ENCODE results near the gene PI4KB.

PI4KB gene

DNA sequence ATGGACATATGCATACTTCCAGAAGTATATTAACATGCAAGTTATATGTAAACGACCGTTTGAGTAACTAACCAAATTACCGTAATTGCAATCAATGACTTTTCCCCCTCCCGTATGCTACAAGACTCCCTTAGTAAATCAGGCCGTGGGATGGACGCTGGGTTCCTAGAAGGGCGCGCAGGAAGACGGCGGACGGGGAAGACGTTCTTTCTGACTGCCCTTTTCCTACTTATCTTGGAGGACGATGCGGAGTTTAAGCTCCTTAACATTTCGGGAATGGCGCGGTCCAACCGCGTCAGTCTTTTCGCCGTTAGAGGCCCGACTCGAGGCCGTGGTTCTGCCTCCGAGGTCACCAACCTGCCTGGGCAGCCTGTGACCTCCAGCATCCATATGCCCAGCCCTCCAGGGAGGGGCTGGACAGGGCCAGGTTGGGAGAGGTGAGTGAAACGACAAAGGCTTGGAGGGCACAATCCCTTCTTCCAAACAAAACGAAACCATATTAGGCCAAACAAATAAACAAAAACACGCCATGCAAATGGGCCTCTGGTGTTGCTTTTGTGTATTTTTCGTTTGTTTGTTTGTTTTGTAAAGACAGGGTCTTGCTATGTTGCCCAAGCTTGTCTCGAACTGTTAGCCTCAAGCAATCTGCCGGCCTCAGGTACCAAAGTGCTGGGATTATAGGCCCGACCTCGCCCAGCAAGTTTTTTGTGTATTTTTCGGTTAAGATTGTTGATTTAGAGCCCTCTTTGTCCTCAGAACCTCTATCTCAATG is 873 bp upstream of the PI4KB start:
- peak overlapping the region; percentile 62 to 98 for H3K27ac ChIP-seq
- no peak for DNase-seq (ENCODE audit: low spot score)
- H3K4me3 ChIP-seq, result peak overlapping the region; percentile 97
- TF ChIP-seq, protein P1, sequence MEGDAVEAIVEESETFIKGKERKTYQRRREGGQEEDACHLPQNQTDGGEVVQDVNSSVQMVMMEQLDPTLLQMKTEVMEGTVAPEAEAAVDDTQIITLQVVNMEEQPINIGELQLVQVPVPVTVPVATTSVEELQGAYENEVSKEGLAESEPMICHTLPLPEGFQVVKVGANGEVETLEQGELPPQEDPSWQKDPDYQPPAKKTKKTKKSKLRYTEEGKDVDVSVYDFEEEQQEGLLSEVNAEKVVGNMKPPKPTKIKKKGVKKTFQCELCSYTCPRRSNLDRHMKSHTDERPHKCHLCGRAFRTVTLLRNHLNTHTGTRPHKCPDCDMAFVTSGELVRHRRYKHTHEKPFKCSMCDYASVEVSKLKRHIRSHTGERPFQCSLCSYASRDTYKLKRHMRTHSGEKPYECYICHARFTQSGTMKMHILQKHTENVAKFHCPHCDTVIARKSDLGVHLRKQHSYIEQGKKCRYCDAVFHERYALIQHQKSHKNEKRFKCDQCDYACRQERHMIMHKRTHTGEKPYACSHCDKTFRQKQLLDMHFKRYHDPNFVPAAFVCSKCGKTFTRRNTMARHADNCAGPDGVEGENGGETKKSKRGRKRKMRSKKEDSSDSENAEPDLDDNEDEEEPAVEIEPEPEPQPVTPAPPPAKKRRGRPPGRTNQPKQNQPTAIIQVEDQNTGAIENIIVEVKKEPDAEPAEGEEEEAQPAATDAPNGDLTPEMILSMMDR (IDR thresholded peaks at IDR 0.05), result no peak

DNA sequence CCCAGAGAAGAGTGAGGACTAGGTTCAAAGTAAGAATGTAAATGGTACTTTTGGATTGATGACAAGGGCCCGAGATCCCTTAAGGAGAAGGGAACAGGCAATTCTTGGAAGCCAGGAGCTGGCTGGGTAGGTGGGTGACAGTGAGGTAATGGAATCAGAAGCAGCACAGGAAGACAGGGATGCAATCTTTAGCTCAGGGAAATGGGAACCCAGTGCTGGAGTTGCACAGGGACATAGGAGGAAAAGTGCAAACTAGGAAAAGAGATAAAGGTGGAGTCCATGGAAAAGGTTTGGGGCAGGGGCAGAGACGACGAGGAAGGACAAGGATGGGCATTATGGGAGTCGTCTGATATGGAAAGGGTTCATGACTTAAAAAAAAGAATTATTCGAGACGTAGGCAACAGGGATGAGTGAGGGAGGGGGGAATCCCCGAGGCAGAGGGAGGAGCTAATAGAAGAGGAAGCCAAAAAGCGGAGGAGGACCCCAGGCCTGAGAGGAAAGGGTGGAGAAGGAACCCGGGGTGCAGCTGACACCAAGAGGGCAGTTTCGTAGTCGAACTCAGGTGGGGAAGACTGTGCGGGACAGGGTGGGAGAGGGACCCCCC is 495 bp downstream of the PI4KB start:
- TF ChIP-seq, protein P1 (IDR thresholded peaks at IDR 0.05), result no peak
- DNase-seq (ENCODE audit: low spot score), result peak; percentile 79

DNA sequence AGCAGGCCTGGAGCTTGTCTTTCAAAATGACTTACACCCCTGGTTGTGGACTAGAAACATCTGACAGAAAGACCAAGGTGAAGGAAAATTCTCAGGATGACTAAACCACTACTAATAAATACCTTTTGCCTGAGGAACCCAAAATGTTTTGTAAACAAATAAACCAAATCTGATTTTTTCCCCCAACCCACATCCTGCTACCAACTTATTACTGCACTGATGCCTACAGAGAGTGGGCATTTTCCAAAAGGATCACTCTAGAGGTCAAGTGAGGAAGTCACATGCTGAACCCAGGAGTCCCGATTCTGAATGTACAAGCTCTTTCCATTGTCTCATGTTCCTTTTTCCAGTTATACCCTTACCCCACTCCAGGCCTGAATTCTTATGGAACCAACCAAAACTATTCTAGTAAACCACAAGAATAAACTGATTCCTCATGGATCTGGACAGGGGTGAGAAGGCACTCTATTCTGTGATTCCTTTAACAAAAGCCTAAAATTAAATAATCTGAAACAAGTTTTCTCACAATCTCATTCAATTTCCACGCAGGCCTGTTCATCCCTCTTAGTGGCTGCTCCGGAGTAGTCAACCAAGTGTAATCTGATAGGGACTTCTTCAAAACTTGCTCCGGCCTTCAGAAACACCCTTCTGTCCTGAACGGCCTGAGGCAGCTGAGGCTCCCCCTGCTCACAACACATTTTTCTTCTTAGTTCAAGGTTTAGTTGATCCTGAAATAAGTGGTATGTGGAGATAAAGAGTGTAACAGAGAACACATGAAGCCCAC is 1.4 kb downstream of the PI4KB start:
- no peak for DNase-seq (ENCODE audit: low spot score)
- Histone ChIP-seq H3K4me3 (peak overlapping the region; percentile 97), H3K27ac (peak overlapping the region; percentile 92 to 98)
- TF ChIP-seq, protein P1 (IDR thresholded peaks at IDR 0.05), result no peak

More for the DNA sequence above, 495 bp downstream of the PI4KB start:
- peak overlapping the region; percentile 92 to 98 for H3K27ac ChIP-seq
- H3K4me3 ChIP-seq, result peak overlapping the region; percentile 97

DNA sequence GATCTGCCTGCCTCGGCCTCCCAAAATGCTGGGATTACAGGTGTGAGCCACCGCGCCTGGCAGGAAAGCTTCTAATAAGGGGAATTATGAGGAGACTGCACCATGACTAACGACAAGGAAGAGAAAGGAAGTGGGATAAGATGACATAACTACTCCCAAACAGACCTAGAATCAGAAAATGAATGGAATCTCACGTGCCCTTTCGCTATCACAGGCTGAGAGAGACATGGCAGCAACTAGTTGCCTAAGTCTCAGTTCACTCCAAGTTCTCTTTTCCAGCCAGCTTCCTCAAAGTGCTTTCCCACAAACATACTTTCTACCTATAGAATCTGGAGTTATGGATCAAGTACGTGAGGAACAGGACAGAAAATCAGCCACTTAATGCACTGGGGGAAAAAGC is 2.0 kb downstream of the PI4KB start:
- Histone ChIP-seq H3K4me3 (no peak overlapping the region), H3K27ac (peak overlapping the region in 1 of 2 donors; percentile 92)
- TF ChIP-seq, protein P1 (IDR thresholded peaks at IDR 0.05), result no peak
- no peak for DNase-seq (ENCODE audit: low spot score)

DNA sequence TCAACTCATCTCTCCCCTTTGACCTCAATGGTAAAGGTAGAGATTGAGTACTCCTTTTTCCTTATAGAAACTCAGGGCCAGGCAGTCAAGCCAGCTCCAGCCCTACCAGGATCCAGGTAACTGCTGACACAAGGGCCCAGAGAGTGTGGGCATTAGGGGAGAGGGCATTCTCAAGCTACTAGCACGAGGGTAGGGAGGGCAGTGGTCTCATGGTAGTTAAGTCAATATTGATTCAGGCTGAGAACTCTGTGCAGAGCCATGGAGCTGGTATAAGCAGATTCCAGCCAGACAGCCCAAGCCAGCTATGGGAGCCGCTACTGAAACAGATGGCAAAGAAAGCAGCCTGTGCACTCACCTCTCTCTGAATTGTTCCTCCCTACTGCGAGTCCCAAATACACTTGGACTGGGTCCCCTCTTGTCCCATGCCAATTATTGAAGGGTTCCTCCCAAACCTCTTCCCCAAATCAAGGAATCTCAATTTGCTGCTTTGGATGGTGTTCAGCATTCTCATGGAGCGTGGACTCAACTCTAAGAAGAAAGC is 2.8 kb downstream of the PI4KB start:
- H3K27ac ChIP-seq, result no peak overlapping the region
- TF ChIP-seq, protein P1 (IDR thresholded peaks at IDR 0.05), result no peak
- DNase-seq (ENCODE audit: low spot score), result no peak
- no peak overlapping the region for H3K4me3 ChIP-seq

DNA sequence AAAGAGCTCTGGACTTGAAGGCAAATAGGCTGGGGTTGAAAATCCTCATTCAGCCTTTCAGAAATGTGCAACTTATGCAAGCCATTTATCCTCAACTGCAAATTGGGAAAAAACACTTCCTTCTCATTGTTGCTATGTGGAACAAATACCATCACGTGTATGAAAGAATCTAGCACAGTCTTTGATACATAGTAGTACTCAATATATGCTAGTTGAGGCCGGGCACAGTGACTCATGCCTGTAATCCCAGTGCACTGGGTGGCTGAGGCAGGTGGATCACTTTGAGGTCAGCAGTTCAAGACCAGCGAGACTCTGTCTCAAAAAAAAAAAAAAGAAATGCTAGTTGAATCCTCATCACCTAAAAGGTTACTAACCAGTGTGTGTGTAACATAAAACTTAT is 8.2 kb downstream of the PI4KB start:
- TF ChIP-seq, protein P1 (IDR thresholded peaks at IDR 0.05), result no peak
- no peak for DNase-seq (ENCODE audit: low spot score)
- Histone ChIP-seq H3K4me3 (no peak overlapping the region), H3K27ac (no peak overlapping the region)

Measured in coronary artery (tissue), 2 donors.